NCI-H1092 (cell line): ENCODE results near the gene FAM180B.
A peak's percentile ranks its signal among the peaks of the same experiment; 100 is the strongest.
"Not testable (repeated sequence)": the region's sequence is repeated elsewhere in the genome, so short reads cannot be mapped to it uniquely, and the experiment has no call there.

Source experiments
- DNase-seq: peaks from one replicate; lab custom pipeline; 2025; lab: John Stamatoyannopoulos, UW

The FAM180B gene

GRCh38 chr11:47595029-47595428 lies 8.6 kb downstream of the FAM180B start:
- no peak for DNase-seq

DNA sequence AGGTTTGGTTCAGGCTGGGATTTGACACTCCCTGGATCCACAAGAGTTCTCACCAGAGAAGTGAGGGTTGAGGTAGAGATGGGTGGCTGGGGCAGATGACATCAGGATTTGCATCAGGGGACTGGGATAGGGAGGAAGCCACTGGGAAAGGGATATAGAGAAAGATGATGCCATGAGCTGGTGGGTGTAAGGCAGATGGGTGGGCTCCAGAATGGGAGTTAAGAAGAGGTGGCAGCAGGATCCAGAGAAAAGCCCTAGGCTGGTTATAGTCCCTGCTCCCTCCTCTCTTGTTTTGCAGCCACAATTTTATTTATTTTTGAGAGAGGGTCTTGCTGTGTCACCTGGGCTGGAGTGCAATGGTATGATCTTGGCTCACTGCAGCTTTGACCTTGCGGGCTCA lies 9.5 kb downstream of the FAM180B start:
- no peak for DNase-seq

- DNase-seq = no peak
Measured at GRCh38 chr11:47599902-47600301, 13.4 kb downstream of the FAM180B start.

DNA sequence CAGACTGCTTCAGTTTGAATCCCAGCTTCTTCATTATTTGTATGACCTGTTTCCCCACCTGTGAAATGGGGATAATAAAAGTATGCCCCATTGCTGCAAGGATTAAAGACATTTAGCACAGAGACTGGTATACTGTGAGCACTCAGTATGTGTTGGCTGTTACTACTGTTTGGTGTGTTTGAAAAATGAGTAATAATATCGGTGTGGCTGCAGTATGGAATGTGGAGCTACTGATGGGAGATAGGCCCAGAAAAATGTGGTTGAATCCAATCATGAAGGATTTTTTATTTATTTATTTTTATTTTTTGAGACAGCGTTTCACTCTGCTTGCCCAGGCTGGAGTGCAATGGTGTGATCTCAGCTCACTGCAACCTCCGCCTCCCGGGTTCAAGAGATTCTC lies 16.8 kb downstream of the FAM180B start:
- DNase-seq = no peak

DNA sequence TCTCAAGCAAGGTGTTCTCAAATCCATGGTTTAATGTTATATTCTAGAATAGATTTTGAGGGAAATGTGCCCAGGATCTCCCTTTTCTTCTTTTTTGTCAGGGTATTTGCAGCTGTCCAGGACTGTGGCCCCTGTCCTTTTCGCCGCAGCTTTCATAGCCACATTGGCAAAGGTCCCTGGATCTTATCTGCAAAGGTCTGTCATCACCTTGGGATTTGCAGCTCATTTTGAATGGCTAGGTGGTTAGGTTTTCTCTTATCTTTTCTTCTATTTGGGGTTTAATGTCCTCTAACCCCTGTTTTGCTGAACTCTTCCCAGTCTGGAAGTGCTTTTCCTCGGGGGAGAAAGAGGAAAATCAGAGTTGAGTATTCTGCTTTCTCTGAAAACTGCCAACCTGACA lies 19.4 kb downstream of the FAM180B start:
- no peak for DNase-seq

DNA sequence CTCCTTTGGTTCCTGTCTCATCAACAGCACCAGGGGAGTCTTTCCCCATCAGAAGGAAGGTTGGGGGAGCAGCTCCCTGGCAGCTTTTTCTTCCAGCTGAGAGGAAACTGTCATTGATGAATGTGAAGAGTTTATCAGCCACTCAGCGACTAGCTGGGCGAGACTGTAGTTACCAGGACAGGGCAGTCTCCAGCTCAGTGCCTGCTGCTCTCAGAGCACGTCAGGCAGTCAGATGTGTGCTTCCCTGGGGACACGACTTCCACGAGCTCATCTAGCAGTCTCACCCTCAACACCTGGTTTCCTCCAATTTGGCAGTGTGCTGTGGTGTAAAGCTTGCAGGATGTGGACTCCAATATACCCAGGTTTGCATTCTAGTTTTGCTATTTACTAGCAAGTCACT lies 20.3 kb downstream of the FAM180B start:
- no peak for DNase-seq

DNA sequence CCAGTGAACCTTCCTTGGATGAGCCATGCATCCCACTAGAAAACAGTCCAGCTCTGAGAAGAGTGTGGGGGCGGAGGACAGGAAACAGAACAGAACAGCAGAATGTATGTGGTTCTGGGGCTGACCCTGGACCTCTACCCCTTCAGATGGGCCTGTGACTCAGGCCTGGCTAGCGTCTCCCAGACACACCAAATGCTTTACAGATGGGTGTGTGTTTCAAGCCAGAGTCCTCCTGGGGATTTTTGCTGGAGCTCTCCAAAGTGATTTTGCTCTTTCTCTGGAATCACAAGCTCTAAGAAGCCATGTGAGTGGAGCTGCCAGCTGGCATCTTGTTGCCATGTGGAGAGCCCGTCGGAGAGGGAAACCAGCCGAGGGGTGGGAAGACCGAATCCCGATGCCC lies 20.9 kb downstream of the FAM180B start:
- DNase-seq = no peak

DNA sequence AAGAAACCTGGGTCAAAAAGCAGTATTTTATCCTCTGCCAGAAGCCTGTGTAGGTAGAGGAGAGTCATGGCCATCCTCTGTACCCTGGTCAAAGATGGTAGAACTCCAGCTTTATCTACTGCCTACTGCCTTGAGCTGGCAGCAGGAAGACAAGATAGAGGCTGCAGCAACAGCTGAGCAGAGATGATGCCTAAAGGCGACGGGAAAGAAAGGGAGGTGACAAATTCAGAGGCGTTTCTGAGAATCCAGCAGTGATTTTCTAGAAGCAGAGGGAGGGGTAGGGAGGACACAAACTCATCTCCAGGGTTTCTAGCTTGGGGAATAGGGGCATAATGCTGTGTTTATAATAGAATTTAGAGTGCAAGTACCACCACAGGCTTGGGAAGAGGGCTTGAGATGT lies 23.2 kb downstream of the FAM180B start:
- no peak for DNase-seq

- no peak for DNase-seq
Measured at GRCh38 chr11:47611348-47611794, 24.9 kb downstream of the FAM180B start.

GRCh38 chr11:47615249-47615648 lies 28.8 kb downstream of the FAM180B start:
- no peak for DNase-seq

DNA sequence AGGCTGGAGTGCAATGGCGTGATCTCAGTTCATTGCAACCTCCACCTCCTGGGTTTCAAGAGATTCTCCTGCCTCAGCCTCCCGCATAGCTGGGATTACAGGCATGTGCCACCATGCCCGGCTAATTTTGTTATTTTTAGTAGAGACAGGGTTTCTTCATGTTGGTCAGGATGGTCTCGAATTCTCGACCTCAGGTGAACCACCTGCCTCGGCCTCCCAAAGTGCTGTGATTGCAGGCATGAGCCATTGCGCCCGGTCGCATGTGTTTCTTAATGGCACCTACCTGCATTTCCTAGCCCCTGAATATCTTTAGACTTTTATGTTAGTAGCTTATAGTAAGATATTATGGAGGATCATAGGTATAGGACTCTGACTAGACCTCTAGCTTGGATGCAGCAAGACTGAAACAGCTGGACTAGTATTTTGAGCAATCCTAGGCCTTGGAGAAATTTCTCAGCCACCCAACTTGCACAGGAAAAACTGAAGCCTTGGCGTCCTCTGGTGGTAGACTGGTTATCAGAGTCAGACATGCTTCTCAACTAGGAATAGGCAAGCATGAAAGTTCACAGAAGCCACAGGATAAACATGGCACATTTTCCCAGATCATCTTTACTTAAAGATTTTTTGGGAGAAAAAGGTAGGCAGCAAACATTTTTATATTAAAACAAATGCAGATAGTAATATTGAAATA lies 30.4 kb downstream of the FAM180B start:
- DNase-seq = peak; percentile 9

DNA sequence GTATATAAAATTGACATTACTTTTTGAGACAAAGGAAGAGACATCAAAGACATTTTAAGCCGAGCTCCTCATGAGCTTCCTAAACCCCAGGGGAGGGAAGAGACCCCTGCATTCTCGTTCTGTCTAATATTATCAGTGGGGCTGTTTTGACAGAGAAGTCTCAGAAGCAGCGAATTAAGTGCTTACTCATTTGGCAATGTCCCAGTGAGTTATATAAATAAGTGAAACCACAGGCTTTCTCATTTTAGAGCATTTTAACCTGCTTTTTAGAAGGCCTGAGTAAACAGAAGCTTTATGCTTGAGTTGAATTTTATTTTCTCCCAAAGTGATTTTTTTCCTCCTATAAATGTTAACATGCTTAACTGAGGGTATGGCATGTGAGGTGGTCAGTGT lies 30.9 kb downstream of the FAM180B start:
- no peak for DNase-seq

DNA sequence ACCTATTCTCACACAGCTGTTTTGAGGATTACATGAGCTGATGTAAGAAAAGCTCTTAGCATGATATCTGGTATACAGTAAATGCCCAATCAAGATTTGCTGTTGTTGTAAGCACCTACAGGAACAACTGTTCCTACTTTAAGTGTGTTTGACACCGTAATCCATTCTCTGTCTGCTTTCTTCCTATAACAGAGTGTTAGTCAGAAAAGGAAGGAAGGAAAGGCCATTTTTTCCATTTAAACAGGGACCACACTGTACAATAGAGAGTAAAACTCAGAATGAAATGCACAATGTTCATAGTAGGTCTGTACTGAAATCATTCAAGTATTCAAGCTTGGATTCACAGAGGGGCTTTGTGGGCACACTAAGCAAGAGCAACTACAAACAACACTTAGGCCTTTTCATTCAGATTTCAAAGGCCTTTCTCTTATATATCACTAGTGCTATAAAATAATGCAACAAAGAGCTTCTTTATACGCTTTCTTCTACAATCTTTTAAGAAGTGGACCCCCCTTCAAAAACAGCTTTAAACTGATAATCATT lies 34.4 kb downstream of the FAM180B start:
- DNase-seq = no peak

DNA sequence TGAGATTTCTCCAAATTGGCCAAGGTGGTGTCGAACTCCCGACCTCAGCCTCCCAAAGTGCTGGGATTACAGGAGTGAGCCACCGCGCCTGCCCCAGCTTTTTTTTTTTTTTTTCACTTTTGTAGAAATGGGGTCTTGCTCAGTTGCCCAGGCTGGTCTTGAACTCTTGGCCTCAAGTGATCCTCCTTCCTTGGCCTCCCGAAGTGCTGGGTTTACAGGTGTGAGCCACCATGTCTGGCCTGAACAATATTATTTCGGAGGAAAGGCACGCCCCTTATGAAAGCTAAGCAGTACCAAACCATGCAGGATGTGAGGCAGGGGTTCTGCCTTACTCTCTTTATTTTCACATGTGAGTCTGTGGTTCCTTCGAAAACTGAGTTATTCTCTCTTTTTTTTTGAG lies 39.8 kb downstream of the FAM180B start:
- no peak for DNase-seq

DNA sequence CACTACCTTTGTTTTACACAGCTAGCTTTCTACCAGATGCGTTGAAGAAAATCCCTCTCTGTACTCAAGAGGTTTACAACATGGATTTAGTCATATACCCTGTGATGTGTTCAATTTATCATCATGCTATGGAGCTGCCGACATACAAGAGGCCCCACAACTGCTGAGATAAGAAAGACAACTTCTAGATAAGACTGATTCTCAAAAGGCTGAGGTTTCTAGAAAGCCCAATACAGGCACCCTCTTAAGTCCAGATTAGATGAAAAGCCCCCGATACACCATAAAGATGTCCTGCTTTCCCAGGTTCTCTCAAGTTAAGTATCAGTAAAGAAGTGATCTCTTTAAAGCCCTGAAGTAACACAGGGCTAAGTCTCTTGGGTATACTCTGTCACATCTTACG lies 41.5 kb downstream of the FAM180B start:
- DNase-seq = no peak

DNA sequence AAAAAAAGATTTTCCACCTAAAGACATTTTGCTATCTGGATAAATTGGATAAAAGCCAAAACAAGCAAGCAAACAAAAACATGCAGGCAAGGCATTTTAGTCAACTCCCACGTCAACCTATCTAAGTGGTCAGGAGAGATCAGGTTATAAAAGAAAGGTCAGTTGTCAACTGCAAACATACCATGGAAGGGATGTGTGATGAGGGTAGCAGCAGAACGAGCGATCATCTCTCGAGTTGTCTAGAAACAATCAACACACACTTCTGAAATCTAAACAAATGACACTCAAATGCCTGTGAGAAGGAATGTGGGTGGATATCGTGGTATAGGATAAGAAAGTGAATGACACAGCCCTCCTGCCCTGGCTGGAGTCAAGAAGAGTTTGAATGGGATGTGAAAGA lies 45.0 kb downstream of the FAM180B start:
- no peak for DNase-seq

- not testable (repeated sequence) for DNase-seq
Measured at GRCh38 chr11:47636331-47636730, 49.9 kb downstream of the FAM180B start.
